ENCODE data around the gene EYA4.

- TF ChIP-seq POLR2A (IDR thresholded peaks at IDR 0.05; ENCODE audit: low read depth, low read length) (no peak), POLR2AphosphoS5 (IDR thresholded peaks at IDR 0.05; ENCODE audit: low read depth, low read length) (no peak), TAF1 (IDR thresholded peaks at IDR 0.05; ENCODE audit: borderline replicate concordance, low read depth, low read length) (no peak)
These were observed 99.4 kb downstream of the EYA4 start for GRCh38 chr6:133340557-133340956.

Measured in GM12892 (cell line).